Trophoblast cell (in vitro differentiated cells and primary cell): ENCODE data around the gene HAO2.

Experiments used
- DNase-seq, 2 donors: peaks; one replicate each; pipeline ENCODE4 v3.0.0-alpha.2; 2016
- H2AFZ ChIP-seq: 2 replicates; pipeline ENCODE4 v1.6.1; 2013; ENCODE audit warnings: low read length, moderate library complexity, mild to moderate bottlenecking; ENCODE audit not compliant: insufficient read depth, poor library complexity
- H2AK5ac ChIP-seq: 2 replicates; pipeline ENCODE4 v1.6.1; 2013; ENCODE audit warnings: mild to moderate bottlenecking, low read length
- H2BK120ac ChIP-seq: 2 replicates; pipeline ENCODE4 v1.6.1; 2013; ENCODE audit warnings: low read length, mild to moderate bottlenecking, moderate library complexity; ENCODE audit not compliant: insufficient read depth, poor library complexity
- H2BK12ac ChIP-seq: 2 replicates; pipeline ENCODE4 v1.6.1; 2013; ENCODE audit warnings: mild to moderate bottlenecking, low read length, moderate library complexity
- H2BK5ac ChIP-seq: 2 replicates; pipeline ENCODE4 v1.6.1; 2013; ENCODE audit warnings: low read length, low read depth, moderate library complexity, mild to moderate bottlenecking; ENCODE audit not compliant: poor library complexity
- H3K14ac ChIP-seq: 2 replicates; pipeline ENCODE4 v1.6.1; 2013; ENCODE audit warnings: mild to moderate bottlenecking, low read length
- H3K18ac ChIP-seq: 2 replicates; pipeline ENCODE4 v1.6.1; 2013; ENCODE audit warnings: mild to moderate bottlenecking, low read length
- H3K23ac ChIP-seq: 2 replicates; pipeline ENCODE4 v1.6.1; 2013; ENCODE audit warnings: low read length
- H3K27ac ChIP-seq: 2 replicates; pipeline ENCODE4 v1.5.1; 2013; ENCODE audit warnings: low read depth, mild to moderate bottlenecking, inconsistent platforms, low read length, moderate library complexity
- H3K27me3 ChIP-seq: 2 replicates; pipeline ENCODE4 v1.6.1; 2013; ENCODE audit warnings: inconsistent platforms, mild to moderate bottlenecking, low read length, moderate library complexity; ENCODE audit not compliant: insufficient read depth
- H3K36me3 ChIP-seq, 2 experiments: 1 replicate in 1 of 2; 2 replicates in 1 of 2; pipeline ENCODE4 v1.6.1; 2013; ENCODE audit warnings: low read length in 2 of 2, mild to moderate bottlenecking in 2 of 2, moderate library complexity in 1 of 2; ENCODE audit not compliant: insufficient read depth in 2 of 2, control insufficient read depth in 1 of 2
- H3K4ac ChIP-seq: 2 replicates; pipeline ENCODE4 v1.6.1; 2013; ENCODE audit warnings: low read depth, mild to moderate bottlenecking, low read length, moderate library complexity
- H3K4me1 ChIP-seq, 2 experiments: 1 replicate in 1 of 2; 2 replicates in 1 of 2; pipeline ENCODE4 v1.6.1; 2013; ENCODE audit warnings: low read length in 2 of 2, mild to moderate bottlenecking in 2 of 2, moderate library complexity in 1 of 2; ENCODE audit not compliant: insufficient read depth in 2 of 2, control insufficient read depth in 1 of 2
- H3K4me2 ChIP-seq: 2 replicates; pipeline ENCODE4 v1.6.1; 2013; ENCODE audit warnings: inconsistent platforms, mild to moderate bottlenecking, low read length, moderate library complexity
- H3K4me3 ChIP-seq: 2 replicates; pipeline ENCODE4 v1.5.1; 2013; ENCODE audit warnings: mild to moderate bottlenecking, low read depth, low read length, inconsistent platforms
- H3K79me1 ChIP-seq: one replicate; pipeline ENCODE4 v1.6.1; 2013; ENCODE audit warnings: low read length
- H3K79me2 ChIP-seq: 2 replicates; pipeline ENCODE4 v1.6.1; 2013; ENCODE audit warnings: low read length, mild to moderate bottlenecking; ENCODE audit not compliant: control insufficient read depth, insufficient read depth, poor library complexity
- H3K9ac ChIP-seq: 2 replicates; pipeline ENCODE4 v1.6.1; 2013; ENCODE audit warnings: mild to moderate bottlenecking, low read length
- H3K9me3 ChIP-seq: 2 replicates; pipeline ENCODE4 v1.6.1; 2013; ENCODE audit warnings: low read depth, mild to moderate bottlenecking, control low read depth, inconsistent platforms, low read length; ENCODE audit not compliant: insufficient read depth
- H4K12ac ChIP-seq: 2 replicates; pipeline ENCODE4 v1.6.1; 2013; ENCODE audit warnings: low read depth, mild to moderate bottlenecking, low read length, moderate library complexity
- H4K8ac ChIP-seq: 2 replicates; pipeline ENCODE4 v1.6.1; 2013; ENCODE audit warnings: low read depth, mild to moderate bottlenecking, low read length, moderate library complexity
- H4K91ac ChIP-seq: one replicate; pipeline ENCODE4 v1.6.1; 2013; ENCODE audit warnings: low read depth, mild to moderate bottlenecking, low read length, moderate library complexity
- WGBS: extraction: QIAGEN DNeasy Blood & Tissue Kit; methylation state at CpG from one replicate; pipeline ENCODE4 v1.1.7; 2013; ENCODE audit warnings: missing lambda C conversion rate; ENCODE audit not compliant: insufficient read length, insufficient coverage; ENCODE audit errors: extremely low coverage; 5-methylcytosine and 5-hydroxymethylcytosine counted together

HAO2 gene

DNA sequence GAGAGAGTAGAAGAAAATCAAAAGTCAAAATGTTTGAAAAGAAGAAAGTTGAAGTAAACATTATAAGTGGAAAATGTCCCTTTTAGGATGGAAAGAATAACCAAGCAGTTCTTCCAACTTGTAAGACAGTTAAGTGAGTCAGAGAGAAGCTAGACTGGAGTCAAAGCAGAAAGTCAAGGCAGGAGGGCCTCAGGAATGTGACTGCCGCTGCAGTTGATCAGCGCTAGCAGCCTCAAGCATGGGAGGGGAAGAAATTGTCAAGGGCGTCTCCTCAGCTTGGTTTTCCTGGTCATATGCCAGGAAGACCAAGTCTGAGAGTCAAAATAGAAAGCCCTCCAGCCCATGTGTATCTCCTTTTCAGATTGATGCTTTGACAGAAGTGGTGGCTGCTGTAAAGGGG lies 23.2 kb downstream of the HAO2 start:
- Histone ChIP-seq H3K4ac (no peak overlapping the region), H3K27me3 (no peaks in the 10 kb centered on the region), H4K91ac (no peak overlapping the region), H3K9me3 (no peaks in the 10 kb centered on the region), H3K79me2 (no peaks in the 10 kb centered on the region), H3K4me3 (no peak overlapping the region), H2BK12ac (no peak overlapping the region), H2AK5ac (no peak overlapping the region), H3K18ac (no peak overlapping the region), H3K79me1 (no peaks in the 10 kb centered on the region), H3K23ac (no peak overlapping the region), H3K4me2 (no peak overlapping the region), H3K36me3 (no peaks in the 10 kb centered on the region), H3K27ac (no peak overlapping the region), H3K14ac (no peak overlapping the region), H2BK5ac (no peak overlapping the region), H4K8ac (no peak overlapping the region), H4K12ac (no peak overlapping the region), H3K4me1 (no peaks in the 10 kb centered on the region), H3K9ac (no peak overlapping the region), H2AFZ (no peak overlapping the region), H2BK120ac (no peak overlapping the region)
- DNase-seq, result no peak
- no CpG with 5 or more reads among the region's 3 CpGs for WGBS

DNA sequence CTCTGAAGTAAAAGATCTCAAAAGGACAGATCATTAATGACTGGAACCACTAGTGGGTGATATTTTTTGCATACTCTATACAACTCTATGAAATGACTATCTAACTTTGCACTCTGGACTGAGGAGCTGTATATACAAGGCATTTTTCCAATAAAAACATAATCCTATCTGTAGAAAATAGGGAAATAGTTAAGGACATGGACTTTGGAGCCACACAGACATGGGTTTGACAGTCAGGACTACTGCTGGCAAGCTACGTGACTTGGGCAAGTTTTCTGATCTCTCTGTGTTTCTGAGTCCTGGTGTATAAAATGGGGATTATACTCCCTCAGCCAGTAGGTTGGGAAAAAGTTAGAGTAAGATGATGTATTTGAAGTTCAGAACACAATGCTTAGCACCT lies 25.5 kb downstream of the HAO2 start:
- Histone ChIP-seq H2BK12ac (no peak overlapping the region), H3K79me2 (no peaks in the 10 kb centered on the region), H3K4ac (no peak overlapping the region), H4K12ac (no peak overlapping the region), H2AFZ (no peak overlapping the region), H3K14ac (no peak overlapping the region), H3K79me1 (no peaks in the 10 kb centered on the region), H4K8ac (no peak overlapping the region), H3K23ac (no peak overlapping the region), H3K36me3 (no peaks in the 10 kb centered on the region), H3K4me1 (no peaks in the 10 kb centered on the region), H2BK120ac (no peak overlapping the region), H3K9ac (no peak overlapping the region), H3K9me3 (no peaks in the 10 kb centered on the region), H4K91ac (no peak overlapping the region), H2BK5ac (no peak overlapping the region), H3K27ac (no peak overlapping the region), H3K18ac (no peak overlapping the region), H2AK5ac (no peak overlapping the region), H3K27me3 (no peaks in the 10 kb centered on the region), H3K4me2 (no peak overlapping the region), H3K4me3 (no peak overlapping the region)
- no peak for DNase-seq
- WGBS, result no CpG with 5 or more reads among the region's 1 CpG

GRCh38 chr1:119396982-119397381 lies 28.4 kb downstream of the HAO2 start:
- H2AFZ ChIP-seq, result no peak overlapping the region
- no peak overlapping the region for H2BK120ac ChIP-seq
- H3K4me3 ChIP-seq, result no peak overlapping the region
- H3K27me3 ChIP-seq, result no peaks in the 10 kb centered on the region
- no peak overlapping the region for H3K18ac ChIP-seq
- no peak overlapping the region for H3K27ac ChIP-seq
- H3K23ac ChIP-seq, result no peak overlapping the region
- no peak overlapping the region for H2AK5ac ChIP-seq
- no peak overlapping the region for H2BK5ac ChIP-seq
- no peak overlapping the region for H3K4ac ChIP-seq
- H4K12ac ChIP-seq, result no peak overlapping the region
- no peaks in the 10 kb centered on the region for H3K36me3 ChIP-seq
- H3K9ac ChIP-seq, result no peak overlapping the region
- no peak overlapping the region for H4K8ac ChIP-seq
- H3K14ac ChIP-seq, result no peak overlapping the region
- no peak for DNase-seq
- no peaks in the 10 kb centered on the region for H3K79me1 ChIP-seq
- H3K9me3 ChIP-seq, result no peaks in the 10 kb centered on the region
- no peak overlapping the region for H3K4me2 ChIP-seq
- no peaks in the 10 kb centered on the region for H3K79me2 ChIP-seq
- no peak overlapping the region for H2BK12ac ChIP-seq
- no peaks in the 10 kb centered on the region for H3K4me1 ChIP-seq
- no peak overlapping the region for H4K91ac ChIP-seq

- no peak overlapping the region for H3K4me2 ChIP-seq
Observed at GRCh38 chr1:119397986-119398385, 29.4 kb downstream of the HAO2 start.

More at GRCh38 chr1:119397986-119398385, 29.4 kb downstream of the HAO2 start:
- no peak for DNase-seq
- no peak overlapping the region for H4K91ac ChIP-seq
- H3K23ac ChIP-seq, result no peak overlapping the region
- no peak overlapping the region for H2BK120ac ChIP-seq
- no peaks in the 10 kb centered on the region for H3K27me3 ChIP-seq
- H3K36me3 ChIP-seq, result no peaks in the 10 kb centered on the region
- H3K79me2 ChIP-seq, result no peaks in the 10 kb centered on the region
- H3K4me3 ChIP-seq, result no peak overlapping the region
- no peak overlapping the region for H2BK5ac ChIP-seq
- H3K18ac ChIP-seq, result no peak overlapping the region
- no peak overlapping the region for H2BK12ac ChIP-seq
- no CpG with 5 or more reads among the region's 3 CpGs for WGBS
- no peak overlapping the region for H3K27ac ChIP-seq
- H3K79me1 ChIP-seq, result no peaks in the 10 kb centered on the region
- no peak overlapping the region for H2AK5ac ChIP-seq
- H3K9me3 ChIP-seq, result no peaks in the 10 kb centered on the region
- no peak overlapping the region for H3K9ac ChIP-seq
- no peak overlapping the region for H2AFZ ChIP-seq
- H4K8ac ChIP-seq, result no peak overlapping the region
- no peaks in the 10 kb centered on the region for H3K4me1 ChIP-seq
- no peak overlapping the region for H3K4ac ChIP-seq
- H3K14ac ChIP-seq, result no peak overlapping the region
- H4K12ac ChIP-seq, result no peak overlapping the region
